Activated CD4-positive, alpha-beta T cell treated with anti-CD3 and anti-CD28 coated beads, Interleukin-2, Interleukin-6, amounts not matched to agents 100 ng/mL and 50 ng/mL, durations not matched to agents 16 hours and 8 hours (primary cell): ENCODE data around the gene PLAC8.
"Not testable (repeated sequence)": the region's sequence is repeated elsewhere in the genome, so short reads cannot be mapped to it uniquely, and the experiment has no call there.

ENCODE experiments used
- DNase-seq: peaks from one replicate; pipeline ENCODE4 v3.0.0-alpha.2; 2020

The PLAC8 gene

DNA sequence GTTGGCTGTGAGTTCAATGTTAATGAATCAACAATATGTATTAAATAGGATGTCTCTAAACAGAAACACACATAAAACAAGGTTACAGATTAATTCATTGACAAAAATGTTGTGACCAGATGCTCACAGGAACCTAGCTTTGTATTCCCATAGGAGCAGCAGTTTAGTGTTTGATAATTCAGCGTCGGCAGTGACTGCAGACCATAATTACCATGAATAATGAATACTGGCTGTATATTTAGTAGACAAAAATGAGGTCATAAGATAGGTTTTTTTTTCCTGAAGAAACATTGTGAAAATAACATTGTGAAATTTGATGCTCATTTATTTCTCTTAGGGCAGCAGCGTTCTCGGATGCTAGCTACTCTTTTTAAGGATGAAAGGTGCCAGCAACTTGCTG lies 51.8 kb downstream of the PLAC8 start:
- DNase-seq, result no peak

DNA sequence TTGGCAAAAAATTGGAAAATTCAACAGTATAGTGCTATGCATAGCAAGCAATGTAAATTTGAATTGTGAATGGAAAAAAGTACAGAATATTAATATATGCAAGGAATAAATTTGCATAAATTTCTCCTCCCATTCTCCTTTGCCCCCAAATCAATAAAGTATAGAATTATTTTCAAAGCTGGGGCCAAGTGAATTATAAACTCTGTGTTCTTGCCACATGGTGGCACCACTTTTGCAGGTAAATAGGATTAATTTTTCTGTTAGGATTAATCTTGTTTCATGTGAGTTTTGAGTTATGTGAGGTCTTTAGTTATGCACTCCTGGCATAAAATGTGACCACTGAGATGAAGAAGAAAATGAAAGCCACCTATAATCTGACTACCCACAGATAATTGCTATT lies 59.6 kb downstream of the PLAC8 start:
- DNase-seq, result no peak

DNA sequence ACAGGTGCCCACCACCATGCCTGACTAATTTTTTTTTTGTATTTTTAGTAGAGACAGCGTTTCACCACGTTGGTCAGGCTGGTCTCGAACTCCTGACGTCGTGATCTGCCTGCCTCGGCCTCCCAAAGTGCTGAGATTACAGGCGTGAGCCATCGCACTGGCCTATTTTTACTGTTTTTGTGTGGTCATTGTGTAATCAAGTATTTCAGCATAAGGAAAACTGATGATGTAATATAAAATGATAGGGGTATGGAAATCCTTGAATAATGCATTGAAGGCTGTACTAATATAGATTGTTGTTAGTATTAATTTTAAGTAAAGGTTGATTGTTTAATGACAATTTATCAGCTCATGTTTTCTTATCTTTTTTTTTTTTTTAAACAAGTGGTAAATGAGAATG lies 65.7 kb downstream of the PLAC8 start:
- DNase-seq, result not testable (repeated sequence)

DNA sequence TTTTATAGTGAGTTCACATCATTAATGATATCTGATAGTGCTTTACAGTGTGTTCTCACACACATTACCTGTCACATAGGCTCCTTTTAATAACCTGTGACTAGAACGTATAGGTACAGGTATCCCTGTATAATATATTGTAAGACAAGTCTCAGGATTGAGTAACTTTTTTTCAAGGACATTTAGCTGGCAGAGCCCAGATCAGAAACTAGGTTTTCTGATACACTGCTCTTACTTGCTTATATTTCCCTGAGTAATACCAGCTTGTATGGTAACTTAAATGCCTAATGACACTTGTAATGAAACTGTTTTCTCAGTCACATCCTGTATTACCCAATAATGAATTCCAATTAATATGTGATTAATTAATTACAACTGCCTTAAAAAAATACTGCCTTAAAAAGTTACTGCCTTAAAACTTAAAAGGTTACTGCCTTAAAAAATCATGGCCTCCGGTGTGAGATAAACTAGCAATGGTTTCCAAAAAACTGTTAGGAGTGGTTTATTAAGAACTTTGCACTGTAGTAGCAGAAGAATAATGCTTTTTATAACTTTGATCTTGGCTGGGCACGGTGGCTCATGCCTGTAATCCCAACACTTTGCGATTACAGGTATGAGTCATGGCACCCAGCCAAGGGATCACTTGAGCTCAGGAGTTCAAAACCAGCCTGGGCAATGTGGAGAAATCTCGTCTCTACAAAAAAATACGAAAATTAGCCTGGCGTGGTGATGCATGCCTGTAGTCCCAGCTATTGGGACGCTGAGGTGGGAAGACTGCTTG lies 67.6 kb downstream of the PLAC8 start:
- DNase-seq, result no peak

DNA sequence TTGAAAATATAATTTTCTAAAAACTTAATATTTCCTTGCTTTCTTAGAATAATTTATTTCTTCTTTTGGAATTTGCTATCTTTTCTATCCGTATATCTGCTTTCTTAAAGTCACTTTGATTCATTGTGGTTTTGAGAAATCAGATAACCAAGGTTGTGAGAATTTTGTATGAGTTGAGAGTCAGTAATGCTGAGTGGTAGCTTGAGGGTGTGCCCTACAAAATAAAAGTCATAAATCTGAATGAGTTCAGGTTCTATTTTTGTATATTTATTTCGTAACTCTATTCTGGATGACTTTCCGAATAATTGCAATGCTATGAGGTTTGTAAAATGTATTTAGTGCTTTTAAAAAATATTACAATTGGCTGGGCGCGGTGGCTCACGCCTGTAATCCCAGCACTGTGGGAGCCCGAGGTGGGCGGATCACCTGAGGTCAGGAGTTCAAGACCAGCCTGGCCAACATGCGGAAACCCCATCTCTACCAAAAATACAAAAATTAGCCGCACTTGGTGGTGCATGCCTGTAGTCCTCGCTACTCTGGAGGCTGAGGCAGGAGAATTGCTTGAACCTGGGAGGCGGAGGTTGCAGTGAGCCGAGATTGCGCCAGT lies 70.6 kb downstream of the PLAC8 start:
- DNase-seq, result no peak

DNA sequence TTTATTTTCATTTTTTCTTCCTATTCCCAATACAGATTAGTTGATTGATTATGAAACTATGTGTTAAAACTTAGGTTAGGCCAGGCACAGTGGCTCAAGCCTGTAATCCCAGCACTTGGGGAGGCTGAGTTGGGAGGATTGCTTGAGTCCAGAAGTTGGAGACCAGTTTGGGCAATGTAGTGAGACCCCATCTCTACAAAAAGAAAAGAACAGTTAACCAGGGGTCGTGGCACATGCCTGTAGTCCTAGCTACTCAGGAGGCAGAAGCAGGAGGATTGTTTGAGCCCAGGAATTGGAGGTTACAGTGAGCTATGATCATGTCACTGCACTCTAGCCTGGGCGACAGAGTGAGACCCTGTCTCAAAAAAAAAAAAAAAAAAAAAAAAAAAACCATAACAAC lies 71.4 kb downstream of the PLAC8 start:
- DNase-seq, result not testable (repeated sequence)

DNA sequence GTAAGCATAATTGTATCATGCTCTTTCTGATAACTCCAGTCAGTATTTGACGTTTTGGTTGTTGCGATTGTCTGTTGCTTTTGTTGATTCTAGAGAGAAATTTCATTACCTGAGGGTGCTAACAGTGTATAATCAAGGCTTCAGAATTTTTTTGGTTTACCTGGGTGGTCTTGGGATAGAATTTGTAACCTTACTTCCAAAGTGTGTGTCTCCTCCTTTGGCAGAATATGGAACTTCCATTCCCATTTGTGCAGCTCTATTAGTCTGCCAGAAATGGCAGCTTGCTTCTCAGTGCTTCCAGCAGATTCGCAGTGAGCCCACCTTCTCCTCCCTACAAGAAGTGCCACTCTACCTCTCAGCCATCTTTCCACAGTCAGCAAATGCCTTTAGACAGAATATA lies 74.3 kb downstream of the PLAC8 start:
- DNase-seq, result no peak
